Measurements from ENCODE around the gene RYR1. TPM values are rescaled to one million over a fixed set of nuclear protein-coding genes. Genes with fewer than 3 reads are reported as not detected.
A peak's percentile ranks its signal among the peaks of the same experiment; 100 is the strongest.
"Not testable (repeated sequence)": the region's sequence is repeated elsewhere in the genome, so short reads cannot be mapped to it uniquely, and the experiment has no call there.

Gene RYR1
- total RNA-seq, 2 donors from 2014 or later = 0.76 to 1.7 TPM

DNA sequence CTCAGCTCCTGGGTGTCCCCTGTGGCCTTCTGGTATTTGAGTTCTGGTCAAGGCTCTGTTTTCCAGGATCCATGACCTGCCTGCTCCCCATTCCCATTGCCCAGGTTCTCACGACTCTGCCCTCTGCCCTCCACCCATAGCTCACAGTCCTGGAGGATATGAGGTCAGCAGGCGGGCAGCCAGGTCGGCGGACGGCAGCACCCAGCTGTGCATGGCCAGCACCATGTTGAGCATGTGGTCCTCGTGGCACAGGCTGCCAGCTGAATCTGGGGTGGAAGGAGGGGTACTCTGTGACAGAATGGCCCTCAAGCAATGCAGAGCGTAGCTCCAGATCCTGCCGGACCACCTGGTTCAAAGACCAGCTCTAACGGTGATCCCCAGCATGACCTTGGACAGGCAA, 12.6 kb upstream of the RYR1 start:
- ATAC-seq = no peak
- intact Hi-C loops (cut with DNase I, micrococcal nuclease) = no loop called here
- no peak for DNase-seq

GRCh38 chr19:38421856-38422255, 11.6 kb upstream of the RYR1 start:
- no peak for DNase-seq
- no peak for ATAC-seq
- intact Hi-C loops (cut with DNase I, micrococcal nuclease) = no loop called here

DNA sequence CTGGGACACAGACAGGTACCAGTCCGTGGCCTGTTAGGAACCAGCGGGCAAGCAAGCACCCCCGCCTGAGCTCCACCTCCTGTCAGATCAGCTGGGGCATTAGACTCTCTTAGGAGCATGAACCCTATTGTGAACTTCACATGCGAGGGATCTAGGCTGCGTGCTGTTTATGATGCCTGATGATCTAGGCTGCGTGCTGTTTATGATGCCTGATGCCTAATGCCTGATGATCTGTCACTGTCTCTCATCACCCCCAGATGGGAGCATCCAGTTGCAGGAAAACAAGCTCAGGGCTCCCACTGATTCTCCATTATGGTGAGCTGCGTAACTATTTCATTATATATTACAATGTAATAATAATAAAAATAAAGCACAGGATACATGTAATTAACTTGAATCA, 11.1 kb upstream of the RYR1 start:
- ATAC-seq = no peak
- DNase-seq = no peak
- intact Hi-C loops (cut with DNase I, micrococcal nuclease) = no loop called here

DNA sequence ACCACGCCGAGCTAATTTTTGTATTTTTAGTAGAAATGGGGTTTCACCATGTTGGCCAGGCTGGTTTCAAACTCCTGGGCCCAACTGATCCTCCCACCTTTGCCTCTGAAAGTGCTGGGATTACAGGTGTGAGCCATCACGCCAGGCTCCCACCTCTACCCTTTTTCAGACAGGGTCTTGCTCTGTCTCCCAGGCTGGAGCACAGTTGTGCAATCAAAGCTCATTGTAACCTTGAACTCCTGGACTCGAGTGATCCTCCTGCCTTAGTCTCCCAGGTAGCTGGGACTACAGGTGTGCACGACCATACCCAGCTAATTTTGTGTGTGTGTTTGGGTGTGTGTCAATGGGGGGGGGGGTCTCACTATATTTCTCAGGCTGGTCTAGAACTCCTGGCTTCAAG, 9.2 kb upstream of the RYR1 start:
- DNase-seq (no peak), ATAC-seq (no peak)
- intact Hi-C loops (cut with DNase I, micrococcal nuclease) = no loop called here

- intact Hi-C loops (cut with DNase I, micrococcal nuclease) = no loop called here
- ATAC-seq = no peak
Observed at GRCh38 chr19:38425222-38425809, 8.2 kb upstream of the RYR1 start.

DNA sequence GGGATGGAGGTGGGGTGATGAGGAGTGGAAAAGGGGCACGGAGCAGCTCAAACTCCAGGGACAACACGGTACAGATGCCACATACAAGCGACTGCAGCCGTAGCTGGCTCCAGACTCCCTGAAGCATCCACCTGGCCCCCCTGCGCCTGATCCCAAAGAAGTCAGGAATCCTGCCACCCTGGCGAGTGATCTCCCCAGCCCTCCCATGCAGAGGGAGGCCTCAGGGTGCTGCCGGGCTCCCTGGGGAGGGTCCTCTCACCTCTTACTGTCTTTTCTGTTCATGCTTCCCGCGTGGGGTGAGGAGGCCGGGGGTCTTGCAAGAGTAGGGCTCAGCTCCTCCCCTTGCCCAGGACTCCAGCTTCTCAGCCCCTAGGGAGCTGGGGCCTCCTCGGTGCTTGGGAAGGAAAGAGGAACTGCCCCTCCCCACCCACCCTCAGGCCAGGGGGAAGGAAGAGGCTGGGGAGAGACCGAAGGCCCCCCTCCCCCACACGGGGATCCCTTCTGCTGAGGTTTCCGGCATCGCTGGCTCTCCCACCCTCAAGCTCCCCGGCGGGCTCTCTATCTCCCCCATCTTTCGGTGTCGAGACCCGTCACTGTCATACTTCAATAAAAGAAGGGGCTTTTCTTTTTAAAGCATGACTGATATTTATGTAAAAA, 7.6 kb upstream of the RYR1 start, which contains the start of gene RASGRP4:
Gene RASGRP4, minus strand, starts transcription at position 410 of the 657 bp plus-strand sequence. Its CDS starts 128 bp downstream, at position 282.
- ATAC-seq = no peak
- intact Hi-C loops (cut with DNase I, micrococcal nuclease) = no loop called here
- DNase-seq = peak in 1 of 2 donors; percentile 38

More at GRCh38 chr19:38425222-38425809, 8.2 kb upstream of the RYR1 start:
- DNase-seq = no peak

GRCh38 chr19:38427035-38427677, 6.3 kb upstream of the RYR1 start:
- intact Hi-C loops (cut with DNase I, micrococcal nuclease); ATAC-seq; DNase-seq: not testable (repeated sequence)

DNA sequence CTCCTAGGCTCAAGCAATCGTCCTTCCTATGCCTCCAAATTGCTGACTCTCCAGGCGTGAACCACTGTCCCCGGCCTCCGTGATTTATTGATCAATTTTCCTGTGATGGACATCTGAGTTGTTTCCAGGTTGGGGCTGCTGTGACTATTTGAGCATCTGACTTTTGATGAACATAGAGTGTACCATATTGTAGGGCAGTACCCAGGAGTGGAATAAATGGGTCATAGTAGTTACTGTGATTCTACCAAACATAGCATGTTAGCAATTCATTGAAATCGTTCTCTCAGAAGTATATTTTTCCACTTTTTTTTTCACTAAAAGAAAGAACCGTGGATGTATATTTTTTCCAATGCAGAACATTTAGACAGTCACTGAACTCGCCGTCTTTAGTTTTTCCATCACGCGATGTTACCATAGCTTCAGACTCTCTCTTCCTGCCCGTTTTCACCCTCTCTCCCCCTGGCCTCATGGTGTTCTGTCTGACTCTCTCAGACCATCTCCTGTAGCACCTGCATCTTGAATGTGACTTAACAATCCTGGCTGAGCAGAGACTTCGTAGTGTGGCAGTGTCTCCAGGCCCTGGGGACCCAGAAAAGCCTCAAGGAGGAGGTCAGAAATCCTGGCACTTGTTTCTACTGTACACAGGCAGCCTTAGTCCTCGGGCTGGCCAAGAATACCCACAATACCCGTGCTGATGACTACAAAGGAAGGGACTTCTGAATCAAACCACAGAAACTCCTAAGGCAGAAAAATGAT, 4.3 kb upstream of the RYR1 start:
- intact Hi-C loops (cut with DNase I, micrococcal nuclease) = no loop called here
- no peak for DNase-seq
- no peak for ATAC-seq

DNA sequence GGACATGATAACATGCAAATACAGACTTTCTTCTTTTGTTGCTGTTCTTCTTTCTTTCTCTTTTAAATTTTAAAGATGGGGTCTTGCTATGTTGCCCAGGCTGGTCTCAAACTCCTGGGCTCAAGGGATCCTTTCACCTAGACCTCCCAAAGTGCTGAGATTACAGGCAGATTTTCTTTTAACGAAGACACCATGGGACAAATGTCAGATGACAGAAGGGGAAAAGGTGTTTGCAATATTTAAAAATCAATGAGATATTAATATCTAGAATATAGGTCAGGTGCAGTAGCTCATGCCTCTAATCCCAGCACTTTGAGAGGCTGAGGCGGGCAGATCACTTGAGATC, 3.7 kb upstream of the RYR1 start:
- intact Hi-C loops (cut with DNase I, micrococcal nuclease) = no loop called here
- no peak for ATAC-seq
- no peak for DNase-seq

- no peak for DNase-seq
- intact Hi-C loops (cut with DNase I, micrococcal nuclease) = no loop called here
- no peak for ATAC-seq
Observed at GRCh38 chr19:38430931-38431330, 2.6 kb upstream of the RYR1 start.

DNA sequence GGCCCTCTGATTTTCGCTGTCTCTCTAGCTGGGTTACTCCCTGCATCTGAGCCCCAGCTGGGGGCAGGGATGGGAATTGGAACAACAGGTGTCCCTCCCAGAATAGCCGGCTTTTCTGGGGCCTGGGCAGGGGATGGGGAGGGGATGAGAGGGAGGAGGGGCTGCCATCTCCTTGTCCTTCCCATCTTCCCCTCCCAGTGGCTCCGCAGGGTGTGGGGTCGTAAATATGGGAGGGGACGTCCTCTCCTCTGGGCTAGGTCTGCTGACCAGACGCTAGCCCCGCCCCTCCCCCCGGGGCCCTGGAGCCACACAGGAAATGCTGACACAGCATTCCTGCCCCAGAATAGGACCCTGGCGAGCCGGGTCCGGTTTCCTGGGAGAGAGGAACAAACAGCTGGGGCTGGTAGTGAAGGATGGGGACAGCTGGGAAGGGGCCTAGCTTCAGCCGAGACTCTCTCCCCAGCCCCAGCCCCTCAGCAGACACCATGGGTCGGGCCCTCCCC, 1.1 kb downstream of the RYR1 start:
- intact Hi-C loops (cut with DNase I, micrococcal nuclease) = no loop called here
- ATAC-seq (no peak), DNase-seq (peak in 1 of 2 donors; percentile 30)

DNA sequence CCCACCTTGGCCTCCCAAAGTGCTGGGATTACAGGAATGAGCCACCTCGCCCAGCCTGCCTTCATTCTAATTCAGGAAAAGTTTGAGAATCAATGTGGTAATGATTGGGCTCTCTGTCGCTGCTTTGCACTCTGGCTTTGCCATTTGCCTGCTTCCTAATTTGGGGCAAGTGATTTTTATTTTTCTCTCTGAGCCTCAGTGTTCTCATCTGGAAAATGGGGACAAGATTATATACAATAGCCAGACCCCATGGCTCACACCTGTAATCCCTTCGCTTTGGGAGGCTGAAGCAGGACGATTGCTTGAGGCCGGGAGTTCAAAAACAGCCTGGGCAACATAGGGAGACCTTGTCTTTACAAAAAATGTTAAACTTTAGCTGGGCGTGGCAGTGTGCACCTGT, 3.8 kb downstream of the RYR1 start:
- ATAC-seq (no peak), DNase-seq (no peak)
- intact Hi-C loops (cut with DNase I, micrococcal nuclease) = no loop called here

- no peak for DNase-seq
- intact Hi-C loops (cut with DNase I, micrococcal nuclease) = no loop called here
- ATAC-seq = no peak
Observed at GRCh38 chr19:38437917-38438316, 4.4 kb downstream of the RYR1 start.

- no peak for DNase-seq
- ATAC-seq = no peak
- intact Hi-C loops (cut with DNase I, micrococcal nuclease) = no loop called here
Observed at GRCh38 chr19:38440592-38440991, 7.1 kb downstream of the RYR1 start.

GRCh38 chr19:38441657-38442348, 8.3 kb downstream of the RYR1 start:
- intact Hi-C loops (cut with DNase I, micrococcal nuclease) = no loop called here
- DNase-seq = no peak
- no peak for ATAC-seq

DNA sequence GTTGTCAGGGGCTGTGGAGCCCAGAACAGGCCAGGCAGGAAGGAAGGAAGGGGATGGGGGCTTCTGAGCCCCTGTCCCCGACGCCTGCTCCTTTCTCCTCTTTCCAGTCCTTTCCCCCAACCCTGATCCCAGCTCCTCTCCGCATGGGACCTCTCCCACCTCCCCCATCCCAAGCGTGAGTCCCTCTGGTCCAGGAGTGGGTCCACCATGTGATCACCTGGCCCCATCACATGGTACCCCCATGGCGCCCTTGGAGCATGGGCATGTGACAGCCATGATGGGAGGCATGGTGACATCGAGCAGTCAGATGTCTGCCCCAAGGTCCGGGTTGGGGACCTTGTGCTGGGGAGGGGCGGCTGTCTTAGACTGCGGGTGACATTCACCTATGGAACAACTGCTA, 9.2 kb downstream of the RYR1 start:
- intact Hi-C loops (cut with DNase I, micrococcal nuclease) = no loop called here
- no peak for DNase-seq
- ATAC-seq = no peak

DNA sequence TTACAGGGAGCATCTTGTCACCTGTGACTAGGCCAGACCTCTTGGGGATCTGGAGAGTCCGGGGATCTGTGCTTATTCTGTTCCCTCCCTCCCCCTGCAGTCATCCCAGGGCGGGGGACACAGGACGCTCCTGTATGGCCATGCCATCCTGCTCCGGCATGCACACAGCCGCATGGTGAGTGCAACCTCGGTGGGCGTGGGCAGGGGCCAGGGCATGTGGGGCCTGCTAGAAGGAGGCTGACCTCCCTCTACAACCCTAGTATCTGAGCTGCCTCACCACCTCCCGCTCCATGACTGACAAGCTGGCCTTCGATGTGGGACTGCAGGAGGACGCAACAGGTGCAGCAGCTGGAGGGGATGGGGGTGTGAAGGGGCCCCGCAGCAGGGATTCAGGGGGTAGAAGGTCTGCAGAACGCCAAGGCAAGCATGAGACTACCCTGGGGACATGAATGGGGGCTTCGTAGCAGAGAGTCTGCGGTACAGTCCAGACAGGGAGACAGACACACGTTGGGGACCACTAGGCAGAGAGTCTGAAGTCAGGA, 10.0 kb downstream of the RYR1 start:
- no peak for DNase-seq
- no peak for ATAC-seq
- intact Hi-C loops (cut with DNase I, micrococcal nuclease) = no loop called here

DNA sequence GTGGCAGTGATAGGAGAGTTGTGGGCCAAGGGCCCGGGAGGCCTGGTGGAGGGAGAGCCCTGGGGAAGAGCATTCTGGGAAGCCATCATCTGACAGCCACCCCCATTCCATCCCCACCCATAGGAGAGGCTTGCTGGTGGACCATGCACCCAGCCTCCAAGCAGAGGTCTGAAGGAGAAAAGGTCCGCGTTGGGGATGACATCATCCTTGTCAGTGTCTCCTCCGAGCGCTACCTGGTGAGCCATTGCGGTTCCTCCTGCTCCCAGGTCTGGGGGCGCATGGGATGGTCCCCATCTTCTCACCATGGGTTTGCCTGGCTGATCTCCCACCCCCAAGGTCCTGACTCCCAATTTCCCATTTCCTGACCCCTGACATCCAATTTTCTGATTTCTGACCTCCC, 10.5 kb downstream of the RYR1 start:
- no peak for ATAC-seq
- intact Hi-C loops (cut with DNase I, micrococcal nuclease) = no loop called here

GRCh38 chr19:38445362-38445761, 11.9 kb downstream of the RYR1 start:
- ATAC-seq (no peak), DNase-seq (no peak)
- intact Hi-C loops (cut with DNase I, micrococcal nuclease) = no loop called here

More for the DNA sequence above, 10.5 kb downstream of the RYR1 start:
- no peak for DNase-seq

Data from left colon (tissue), 2 donors.